K562 (cell line): ENCODE results near the gene TAF4.

Experiments used
- CBFA2T3 ChIP-seq: fragments of 450-650 bp; IDR thresholded peaks from 2 replicates; pipeline ENCODE4 v1.6.1; 2017
- CTCF ChIP-seq, 3 experiments: IDR thresholded peaks in 2 of 3; conservative IDR thresholded peaks in 1 of 3; 2 replicates each; pipeline ENCODE4 v1.5.1; 2011 to 2012; ENCODE audit warnings: low read length in 3 of 3, mild to moderate bottlenecking in 3 of 3, control low read depth in 2 of 3, improper control_type of control experiment in 1 of 3, inconsistent platforms in 1 of 3, low read depth in 1 of 3, mixed read lengths in 1 of 3, moderate library complexity in 1 of 3; ENCODE audit not compliant: insufficient read depth in 2 of 3
- MAFF ChIP-seq: IDR thresholded peaks from 2 replicates; pipeline ENCODE4 v1.6.1; 2012; ENCODE audit warnings: low read length, improper control_type of control experiment
- MAFK ChIP-seq: IDR thresholded peaks from 2 replicates; pipeline ENCODE4 v1.6.1; 2011; ENCODE audit warnings: low read length, improper control_type of control experiment
- NCOA4 ChIP-seq: fragments of 450-650 bp; IDR thresholded peaks from 2 replicates; pipeline ENCODE4 v1.6.1; 2018; ENCODE audit warnings: mild to moderate bottlenecking; ENCODE audit not compliant: partially characterized antibody
- NFIC ChIP-seq: fragments of 450-650 bp; IDR thresholded peaks from 2 replicates; pipeline ENCODE4 v1.6.1; 2017; ENCODE audit warnings: mild to moderate bottlenecking, inconsistent platforms
- NFRKB ChIP-seq: fragments of 450-650 bp; IDR thresholded peaks from 2 replicates; pipeline ENCODE4 v1.6.1; 2016; ENCODE audit warnings: low read depth
- NR3C1 ChIP-seq: sonication (generic); formaldehyde crosslinking; IDR thresholded peaks from 2 replicates; pipeline ENCODE4 v1.8.1; 2022; ENCODE audit warnings: missing genetic modification reagents
- SMAD3 ChIP-seq: fragments of 450-650 bp; formaldehyde crosslinking; conservative IDR thresholded peaks from 2 replicates; pipeline ENCODE4 v1.4.0; 2020; ENCODE audit warnings: mild to moderate bottlenecking
- SP2 ChIP-seq: IDR thresholded peaks from 2 replicates; pipeline ENCODE4 v1.6.1; 2011; ENCODE audit warnings: mild to moderate bottlenecking, low read depth, low read length, moderate library complexity; ENCODE audit not compliant: poor library complexity, severe bottlenecking; ENCODE audit errors: extremely low read depth
- TEAD1 ChIP-seq, 2 experiments: fragments of 450-650 bp in 1 of 2; sonication (generic) in 1 of 2; formaldehyde crosslinking; IDR thresholded peaks; 2 replicates each; pipeline versions ENCODE4 v1.4.0 to v1.8.0; 2020 to 2022; ENCODE audit warnings: mild to moderate bottlenecking in 2 of 2, missing genetic modification reagents in 1 of 2
- ZNF146 ChIP-seq: IDR thresholded peaks from one replicate; pipeline ENCODE4 v1.6.1; 2018; ENCODE audit warnings: missing compliant biosample characterization; ENCODE audit not compliant: unreplicated experiment
- ZNF23 ChIP-seq: fragments of 250-450 bp; sonication (Bioruptor Pico); IDR thresholded peaks from 2 replicates; pipeline ENCODE4 v1.4.0; 2020; ENCODE audit warnings: mild to moderate bottlenecking
- TF ChIP-seq, protein P1 (sequence below): fragments of 250-450 bp; sonication (Bioruptor Pico); IDR thresholded peaks from 2 replicates; pipeline ENCODE4 v1.5.0; 2020; ENCODE audit warnings: mild to moderate bottlenecking, borderline replicate concordance

GRCh38 chr20:62051546-62052255 is 14.0 kb downstream of the TAF4 start:
- no peak for TF ChIP-seq SP2
- no peak for TF ChIP-seq NCOA4
- no peak for TF ChIP-seq SMAD3
- no peak for TF ChIP-seq ZNF23 (CRISPR knock-in tag)
- no peak for TF ChIP-seq CTCF (IDR thresholded peaks at IDR 0.05 in 2 of 3, conservative IDR thresholded peaks at IDR 0.05 in 1 of 3; ENCODE audit: insufficient read depth in 2 of 3, low read depth in 1 of 3, low read length in 3 of 3)
- TF ChIP-seq NFRKB, result no peak
- no peak for TF ChIP-seq NR3C1
- TF ChIP-seq MAFK, result no peak
- no peak for TF ChIP-seq ZNF146 (CRISPR knock-in tag)
- no peak for TF ChIP-seq NFIC
- no peak for TF ChIP-seq TEAD1 (CRISPR knock-in tag; IDR thresholded peaks at IDR 0.05)
- TF ChIP-seq CBFA2T3, result no peak
- TF ChIP-seq, protein P1, sequence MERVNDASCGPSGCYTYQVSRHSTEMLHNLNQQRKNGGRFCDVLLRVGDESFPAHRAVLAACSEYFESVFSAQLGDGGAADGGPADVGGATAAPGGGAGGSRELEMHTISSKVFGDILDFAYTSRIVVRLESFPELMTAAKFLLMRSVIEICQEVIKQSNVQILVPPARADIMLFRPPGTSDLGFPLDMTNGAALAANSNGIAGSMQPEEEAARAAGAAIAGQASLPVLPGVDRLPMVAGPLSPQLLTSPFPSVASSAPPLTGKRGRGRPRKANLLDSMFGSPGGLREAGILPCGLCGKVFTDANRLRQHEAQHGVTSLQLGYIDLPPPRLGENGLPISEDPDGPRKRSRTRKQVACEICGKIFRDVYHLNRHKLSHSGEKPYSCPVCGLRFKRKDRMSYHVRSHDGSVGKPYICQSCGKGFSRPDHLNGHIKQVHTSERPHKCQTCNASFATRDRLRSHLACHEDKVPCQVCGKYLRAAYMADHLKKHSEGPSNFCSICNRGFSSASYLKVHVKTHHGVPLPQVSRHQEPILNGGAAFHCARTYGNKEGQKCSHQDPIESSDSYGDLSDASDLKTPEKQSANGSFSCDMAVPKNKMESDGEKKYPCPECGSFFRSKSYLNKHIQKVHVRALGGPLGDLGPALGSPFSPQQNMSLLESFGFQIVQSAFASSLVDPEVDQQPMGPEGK (CRISPR knock-in tag), result no peak
- no peak for TF ChIP-seq MAFF
